Bronchial epithelial cell (primary cell): ENCODE data around the gene PLCB1. TPM values are rescaled to one million over a fixed set of nuclear protein-coding genes. Genes with fewer than 3 reads are reported as not detected.

Experiments used
- DNase-seq: peaks from one replicate; pipeline ENCODE4 v3.0.0-alpha.2; 2010; ENCODE audit warnings: low read depth
- FAIRE-seq: peaks from 2 replicates; lab custom pipeline; 2011; peaks lifted over from hg19 to GRCh38; lab: Jason Lieb, UNC
- H3K27me3 ChIP-seq: 2 replicates; pipeline ENCODE4 v1.5.1; 2011; ENCODE audit warnings: low read length; ENCODE audit not compliant: control insufficient read depth, insufficient read depth
- H3K36me3 ChIP-seq: 2 replicates; pipeline ENCODE4 v1.5.1; 2011; ENCODE audit warnings: low read length; ENCODE audit not compliant: control insufficient read depth, insufficient read depth
- H3K4me3 ChIP-seq: 2 replicates; pipeline ENCODE4 v1.5.1; 2011; ENCODE audit warnings: mild to moderate bottlenecking, low read depth, low read length, control low read depth
- CTCF ChIP-seq: IDR thresholded peaks from 2 replicates; pipeline ENCODE4 v1.5.1; 2011; ENCODE audit warnings: mild to moderate bottlenecking, moderate library complexity, low read length, control low read depth, inconsistent platforms; ENCODE audit not compliant: insufficient read depth, severe bottlenecking
- total RNA-seq: library from RNA; depleted of rRNA; stranded (reverse); fragments of >200 nt; gene quantifications from 2 replicates; pipeline ENCODE4 v1.2.1, GENCODE V29; 2014

Gene PLCB1
- total RNA-seq, 1 donor from 2014 or later, result 1.1 TPM

GRCh38 chr20:8735014-8735413, 602.9 kb downstream of the PLCB1 start:
- H3K27me3 ChIP-seq, result no peaks in the 10 kb centered on the region
- no peak for TF ChIP-seq CTCF
- no peak for DNase-seq
- no peak overlapping the region for H3K4me3 ChIP-seq
- no peaks in the 10 kb centered on the region for H3K36me3 ChIP-seq
- FAIRE-seq, result no peak

- DNase-seq (peak; percentile 4), FAIRE-seq (no peak)
- no peaks in the 10 kb centered on the region for H3K36me3 ChIP-seq
- H3K27me3 ChIP-seq, result no peaks in the 10 kb centered on the region
- no peak for TF ChIP-seq CTCF
- no peak overlapping the region for H3K4me3 ChIP-seq
Observed at GRCh38 chr20:8735674-8736073, 603.6 kb downstream of the PLCB1 start.

- no peak for DNase-seq
- H3K27me3 ChIP-seq, result no peaks in the 10 kb centered on the region
- no peak overlapping the region for H3K4me3 ChIP-seq
- FAIRE-seq, result no peak
- H3K36me3 ChIP-seq, result no peaks in the 10 kb centered on the region
- TF ChIP-seq CTCF, result no peak
Observed at GRCh38 chr20:8740265-8740664, 608.2 kb downstream of the PLCB1 start.

- no peaks in the 10 kb centered on the region for H3K36me3 ChIP-seq
- no peak for TF ChIP-seq CTCF
- DNase-seq (peak; percentile 59), FAIRE-seq (no peak)
- no peak overlapping the region for H3K4me3 ChIP-seq
- H3K27me3 ChIP-seq, result no peaks in the 10 kb centered on the region
Observed at GRCh38 chr20:8744228-8744844, 612.3 kb downstream of the PLCB1 start.

GRCh38 chr20:8749101-8749500, 617.0 kb downstream of the PLCB1 start:
- Histone ChIP-seq H3K36me3 (no peaks in the 10 kb centered on the region), H3K4me3 (no peak overlapping the region), H3K27me3 (no peaks in the 10 kb centered on the region)
- FAIRE-seq (no peak), DNase-seq (no peak)
- TF ChIP-seq CTCF, result no peak

- no peak for FAIRE-seq
- peak; percentile 26 for DNase-seq
- no peak for TF ChIP-seq CTCF
- no peaks in the 10 kb centered on the region for H3K27me3 ChIP-seq
- H3K4me3 ChIP-seq, result no peak overlapping the region
- H3K36me3 ChIP-seq, result no peaks in the 10 kb centered on the region
Observed at GRCh38 chr20:8749986-8750385, 617.9 kb downstream of the PLCB1 start.
